Esophagus squamous epithelium (tissue), 4 donors: Measurements from ENCODE around the gene RPH3AL.

Experiments
- POLR2A ChIP-seq, 4 donors: fragments of 450-650 bp; IDR thresholded peaks; one replicate each; pipeline ENCODE4 v1.6.1; 2017; ENCODE audit warnings: antibody characterized with exemption in 4 of 4, mild to moderate bottlenecking in 4 of 4, moderate library complexity in 3 of 4
- TF ChIP-seq, protein P1 (sequence below), 6 experiments: fragments of 450-650 bp in 4 of 6; fragments of 200-600 bp in 2 of 6; sonication (generic) in 2 of 6; IDR thresholded peaks; one replicate each; pipeline ENCODE4 v1.5.1; 2016 to 2019; ENCODE audit warnings: antibody characterized with exemption in 6 of 6, mild to moderate bottlenecking in 4 of 6, moderate library complexity in 4 of 6

DNA sequence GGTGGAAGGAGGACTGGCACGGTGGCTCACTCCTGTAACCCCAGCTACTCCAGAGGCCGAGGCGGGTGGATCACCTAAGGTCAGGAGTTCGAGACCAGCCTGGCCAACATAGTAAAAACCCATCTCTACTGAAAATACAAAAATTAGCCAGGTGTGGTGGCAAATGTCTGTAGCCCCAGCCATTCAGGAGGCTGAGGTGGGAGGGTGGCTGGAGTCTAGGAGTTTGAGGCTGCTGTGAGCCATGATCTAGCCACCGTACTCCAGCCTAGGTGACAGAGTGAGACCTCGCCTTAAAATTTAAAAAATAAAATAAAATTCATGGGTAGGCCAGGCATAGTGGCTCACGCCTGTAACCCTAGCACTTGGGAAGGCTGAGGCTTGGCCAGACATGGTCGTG, 1.2 kb upstream of the RPH3AL start:
- TF ChIP-seq, protein P1, sequence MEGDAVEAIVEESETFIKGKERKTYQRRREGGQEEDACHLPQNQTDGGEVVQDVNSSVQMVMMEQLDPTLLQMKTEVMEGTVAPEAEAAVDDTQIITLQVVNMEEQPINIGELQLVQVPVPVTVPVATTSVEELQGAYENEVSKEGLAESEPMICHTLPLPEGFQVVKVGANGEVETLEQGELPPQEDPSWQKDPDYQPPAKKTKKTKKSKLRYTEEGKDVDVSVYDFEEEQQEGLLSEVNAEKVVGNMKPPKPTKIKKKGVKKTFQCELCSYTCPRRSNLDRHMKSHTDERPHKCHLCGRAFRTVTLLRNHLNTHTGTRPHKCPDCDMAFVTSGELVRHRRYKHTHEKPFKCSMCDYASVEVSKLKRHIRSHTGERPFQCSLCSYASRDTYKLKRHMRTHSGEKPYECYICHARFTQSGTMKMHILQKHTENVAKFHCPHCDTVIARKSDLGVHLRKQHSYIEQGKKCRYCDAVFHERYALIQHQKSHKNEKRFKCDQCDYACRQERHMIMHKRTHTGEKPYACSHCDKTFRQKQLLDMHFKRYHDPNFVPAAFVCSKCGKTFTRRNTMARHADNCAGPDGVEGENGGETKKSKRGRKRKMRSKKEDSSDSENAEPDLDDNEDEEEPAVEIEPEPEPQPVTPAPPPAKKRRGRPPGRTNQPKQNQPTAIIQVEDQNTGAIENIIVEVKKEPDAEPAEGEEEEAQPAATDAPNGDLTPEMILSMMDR (IDR thresholded peaks at IDR 0.05), result no peak
- no peak for TF ChIP-seq POLR2A (IDR thresholded peaks at IDR 0.05)
